Nephron (organoid): ENCODE results near the gene SPATA2.
A peak's percentile ranks its signal among the peaks of the same experiment; 100 is the strongest.

Experiments used
- H3K27ac Mint-ChIP-seq, 3 experiments: 2 replicates each; pipeline ENCODE4 v1.8.0; 2020; ENCODE audit warnings: mixed read lengths in 3 of 3, mild to moderate bottlenecking in 2 of 3, moderate library complexity in 1 of 3
- H3K27me3 Mint-ChIP-seq: 2 replicates; pipeline ENCODE4 v1.8.0; 2021; ENCODE audit warnings: low read depth, mild to moderate bottlenecking, moderate library complexity, mixed read lengths
- H3K36me3 Mint-ChIP-seq: 2 replicates; pipeline ENCODE4 v1.8.0; 2020; ENCODE audit warnings: low read depth, mixed read lengths
- H3K4me1 Mint-ChIP-seq: 2 replicates; pipeline ENCODE4 v1.8.0; 2020; ENCODE audit warnings: mixed read lengths
- H3K4me3 Mint-ChIP-seq, 3 experiments: 2 replicates each; pipeline ENCODE4 v1.8.0; 2020; ENCODE audit warnings: mild to moderate bottlenecking in 3 of 3, mixed read lengths in 3 of 3, moderate library complexity in 2 of 3
- H3K9me3 Mint-ChIP-seq: 2 replicates; pipeline ENCODE4 v1.8.0; 2020; ENCODE audit warnings: mixed read lengths
- TF ChIP-seq, protein P1 (sequence below), 3 experiments: fragments of 200-600 bp; sonication (generic); IDR thresholded peaks; one replicate each; pipeline ENCODE4 v1.5.0; 2021; ENCODE audit warnings: antibody characterized with exemption in 3 of 3; ENCODE audit not compliant: unreplicated experiment in 3 of 3

SPATA2 gene

DNA sequence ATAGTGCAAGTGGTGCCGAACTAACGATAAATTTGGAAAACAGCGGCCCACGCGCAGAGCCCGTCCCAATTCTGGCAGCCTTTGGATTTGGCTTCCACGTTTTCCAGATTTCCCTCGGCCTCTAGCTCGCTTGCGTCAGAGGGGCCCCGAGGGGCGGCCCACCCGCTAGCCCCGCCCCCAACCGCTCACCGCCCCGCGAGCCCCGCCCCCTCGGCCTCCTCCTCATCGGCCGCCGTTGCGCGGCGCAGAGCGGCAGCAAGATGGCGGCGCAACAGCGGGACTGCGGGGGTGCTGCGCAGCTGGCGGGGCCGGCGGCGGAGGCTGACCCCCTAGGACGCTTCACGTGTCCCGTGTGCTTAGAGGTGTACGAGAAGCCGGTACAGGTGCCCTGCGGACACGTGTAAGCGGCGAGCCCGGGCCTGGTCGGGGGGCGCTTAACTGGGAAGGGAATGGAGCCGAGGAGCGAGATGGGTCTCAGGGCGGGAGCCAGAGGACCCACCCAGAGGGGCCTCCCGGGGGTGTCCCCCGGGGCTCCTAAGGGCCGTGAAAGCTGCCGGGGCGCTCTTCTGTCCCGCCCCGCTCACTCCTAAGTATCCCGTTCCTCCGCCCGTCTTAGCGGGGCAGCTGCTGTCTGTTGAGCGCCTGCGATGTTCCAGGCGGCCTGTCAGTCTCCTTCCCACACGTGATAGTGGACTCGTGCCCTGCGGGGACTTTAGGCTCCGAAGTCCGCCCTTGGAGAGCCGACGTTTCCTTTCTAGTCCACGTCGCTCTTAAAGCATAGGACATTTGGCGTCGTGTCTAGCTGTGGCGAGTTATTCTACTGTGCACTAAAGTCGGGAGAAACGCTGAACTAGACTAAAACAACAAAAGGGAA, 21.1 kb upstream of the SPATA2 start, which contains the start of gene RNF114:
Gene RNF114 (plus strand): TSS at position 245 of the 874 bp plus-strand sequence. CDS start 16 bp downstream, at position 261.
- no peaks in the 10 kb centered on the region for H3K9me3 Mint-ChIP-seq
- H3K27me3 Mint-ChIP-seq: peaks cover 3% of the 10 kb centered on the region
- H3K4me3 Mint-ChIP-seq: peak within 1 kb of the TSS; percentile 99 to 100 (median 99)
- H3K27ac Mint-ChIP-seq: peak within 1 kb of the TSS; percentile 81 to 99 (median 98)
- TF ChIP-seq, protein P1, sequence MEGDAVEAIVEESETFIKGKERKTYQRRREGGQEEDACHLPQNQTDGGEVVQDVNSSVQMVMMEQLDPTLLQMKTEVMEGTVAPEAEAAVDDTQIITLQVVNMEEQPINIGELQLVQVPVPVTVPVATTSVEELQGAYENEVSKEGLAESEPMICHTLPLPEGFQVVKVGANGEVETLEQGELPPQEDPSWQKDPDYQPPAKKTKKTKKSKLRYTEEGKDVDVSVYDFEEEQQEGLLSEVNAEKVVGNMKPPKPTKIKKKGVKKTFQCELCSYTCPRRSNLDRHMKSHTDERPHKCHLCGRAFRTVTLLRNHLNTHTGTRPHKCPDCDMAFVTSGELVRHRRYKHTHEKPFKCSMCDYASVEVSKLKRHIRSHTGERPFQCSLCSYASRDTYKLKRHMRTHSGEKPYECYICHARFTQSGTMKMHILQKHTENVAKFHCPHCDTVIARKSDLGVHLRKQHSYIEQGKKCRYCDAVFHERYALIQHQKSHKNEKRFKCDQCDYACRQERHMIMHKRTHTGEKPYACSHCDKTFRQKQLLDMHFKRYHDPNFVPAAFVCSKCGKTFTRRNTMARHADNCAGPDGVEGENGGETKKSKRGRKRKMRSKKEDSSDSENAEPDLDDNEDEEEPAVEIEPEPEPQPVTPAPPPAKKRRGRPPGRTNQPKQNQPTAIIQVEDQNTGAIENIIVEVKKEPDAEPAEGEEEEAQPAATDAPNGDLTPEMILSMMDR (IDR thresholded peaks at IDR 0.05; ENCODE audit: unreplicated experiment in 3 of 3): no peak
- peaks cover 41% of the 10 kb centered on the region for H3K4me1 Mint-ChIP-seq
- H3K36me3 Mint-ChIP-seq: peaks cover 14% of the 10 kb centered on the region

DNA sequence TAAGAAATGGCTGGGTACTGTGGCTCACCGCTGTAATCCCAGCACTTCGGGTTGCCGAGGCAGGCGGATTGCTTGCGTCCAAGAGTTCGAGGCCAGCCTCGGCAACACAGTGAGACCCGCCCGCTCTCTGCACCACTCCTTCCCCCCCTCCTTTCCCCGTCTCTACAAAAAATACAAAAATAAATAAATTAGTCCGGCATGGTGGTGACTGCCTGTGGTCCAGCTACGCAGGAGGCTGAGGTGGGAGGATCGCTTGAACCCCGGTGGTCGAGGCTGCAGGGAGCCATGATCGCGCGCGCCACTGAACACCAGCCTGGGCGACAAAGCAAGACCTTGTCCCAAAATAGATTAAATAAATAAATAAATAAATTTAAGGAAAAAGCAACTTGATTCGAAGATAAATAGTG, 20.4 kb upstream of the SPATA2 start:
- Mint-ChIP-seq H3K4me3 (peak overlapping the region; percentile 99 to 100 (median 99)), H3K4me1 (peaks cover 35% of the 10 kb centered on the region)

DNA sequence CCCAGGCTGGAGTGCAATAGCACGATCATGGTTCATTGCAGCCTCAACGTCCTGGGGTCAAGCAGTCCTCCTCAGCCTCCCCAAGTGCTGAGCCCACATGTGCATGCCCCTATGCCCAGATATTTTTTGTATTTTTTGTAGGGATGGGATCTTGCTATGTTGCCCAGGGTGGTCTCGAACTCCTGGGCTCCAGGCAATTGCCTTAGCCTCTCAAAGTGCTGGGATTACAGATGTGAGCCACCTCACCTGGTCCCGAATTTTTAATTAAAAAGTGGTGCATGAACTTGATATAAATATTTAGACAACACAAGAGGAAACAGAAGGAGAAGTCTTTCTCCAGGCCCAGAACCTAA, 13.8 kb upstream of the SPATA2 start:
- H3K27ac Mint-ChIP-seq: no peak overlapping the region

More for the DNA sequence above, 20.4 kb upstream of the SPATA2 start:
- Mint-ChIP-seq H3K36me3 (peaks cover 8% of the 10 kb centered on the region), H3K27ac (peak overlapping the region in 1 of 3 experiments; percentile 99), H3K9me3 (no peaks in the 10 kb centered on the region), H3K27me3 (peaks cover 3% of the 10 kb centered on the region)
- TF ChIP-seq, protein P1 (IDR thresholded peaks at IDR 0.05; ENCODE audit: unreplicated experiment in 3 of 3): no peak

DNA sequence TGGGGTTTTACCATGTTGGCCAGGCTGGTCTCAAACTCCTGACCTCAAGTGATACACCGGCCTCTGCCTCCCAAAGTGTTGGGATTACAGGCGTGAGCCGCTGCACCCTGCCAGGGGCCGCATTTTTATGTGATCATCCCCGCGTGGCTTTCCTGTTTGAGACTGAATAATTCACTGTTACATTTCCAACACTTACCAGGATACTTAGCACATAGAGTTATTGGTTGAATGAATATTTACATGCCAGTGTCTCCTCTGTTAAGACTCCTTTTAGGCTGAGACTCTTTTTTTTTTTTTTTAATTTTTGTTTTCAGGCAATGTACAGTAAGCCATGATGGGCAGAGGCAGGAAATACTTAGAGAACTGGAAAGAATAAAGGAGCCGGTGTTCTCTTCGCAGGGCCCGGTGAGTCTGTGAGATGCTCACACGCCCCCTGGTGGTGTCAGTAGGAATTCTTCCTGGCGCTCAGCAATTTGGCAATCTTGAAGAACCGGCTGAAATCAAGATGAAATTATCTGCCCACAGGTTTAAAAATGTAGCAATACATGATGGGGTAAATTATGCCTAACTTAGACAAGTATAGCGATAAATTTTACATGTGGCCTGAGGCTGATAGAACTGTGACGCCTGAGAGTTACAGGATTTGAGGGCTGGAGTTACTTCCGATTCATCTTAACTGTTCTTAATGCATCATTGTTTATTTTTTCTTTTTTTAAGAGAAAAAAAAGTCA, 13.2 kb upstream of the SPATA2 start:
- Mint-ChIP-seq H3K27me3 (peaks cover 6% of the 10 kb centered on the region), H3K36me3 (no peaks in the 10 kb centered on the region), H3K27ac (peak overlapping the region; percentile 42 to 90 (median 59)), H3K4me1 (peaks cover 6% of the 10 kb centered on the region), H3K9me3 (no peaks in the 10 kb centered on the region), H3K4me3 (peak overlapping the region in 2 of 3 experiments; percentile 6 to 46)
- TF ChIP-seq, protein P1 (IDR thresholded peaks at IDR 0.05; ENCODE audit: unreplicated experiment in 3 of 3): peak; percentile 92 to 95 (median 93)

More for the DNA sequence above, 13.8 kb upstream of the SPATA2 start:
- peaks cover 7% of the 10 kb centered on the region for H3K27me3 Mint-ChIP-seq
- no peaks in the 10 kb centered on the region for H3K9me3 Mint-ChIP-seq
- no peaks in the 10 kb centered on the region for H3K36me3 Mint-ChIP-seq
- H3K4me3 Mint-ChIP-seq: no peak overlapping the region
- TF ChIP-seq, protein P1 (IDR thresholded peaks at IDR 0.05; ENCODE audit: unreplicated experiment in 3 of 3): no peak
- H3K4me1 Mint-ChIP-seq: peaks cover 6% of the 10 kb centered on the region

DNA sequence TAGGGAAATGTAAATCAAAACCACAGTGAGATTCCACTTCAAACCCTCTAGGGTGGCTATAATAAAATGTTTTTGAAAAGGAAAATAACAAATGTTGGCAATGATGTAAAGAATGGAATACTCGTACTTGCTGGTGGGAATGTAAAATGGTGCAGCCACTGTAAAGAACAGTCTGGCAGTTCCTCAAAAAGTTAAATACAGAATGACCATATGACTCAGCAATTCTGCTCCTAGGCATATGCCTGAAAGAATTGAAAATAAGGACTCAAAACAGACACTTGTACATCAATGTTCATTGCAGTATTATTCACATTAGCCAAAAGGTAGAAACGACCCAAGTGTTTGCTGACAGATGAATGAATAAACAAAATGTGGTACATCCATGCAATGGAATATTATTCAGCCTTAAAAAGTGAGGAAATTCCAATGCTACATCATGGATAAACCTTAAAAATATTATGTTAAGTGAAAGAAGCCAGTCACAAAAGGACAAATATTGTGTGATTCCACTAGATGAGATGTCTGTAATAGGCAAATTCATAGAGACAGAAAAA, 10.6 kb upstream of the SPATA2 start:
- peaks cover 3% of the 10 kb centered on the region for H3K9me3 Mint-ChIP-seq
- H3K4me1 Mint-ChIP-seq: peaks cover 6% of the 10 kb centered on the region
- peak overlapping the region in 1 of 3 experiments; percentile 12 for H3K27ac Mint-ChIP-seq
- H3K4me3 Mint-ChIP-seq: no peak overlapping the region
- peaks cover 4% of the 10 kb centered on the region for H3K27me3 Mint-ChIP-seq
- TF ChIP-seq, protein P1 (IDR thresholded peaks at IDR 0.05; ENCODE audit: unreplicated experiment in 3 of 3): no peak
- H3K36me3 Mint-ChIP-seq: no peaks in the 10 kb centered on the region
